B cell (primary cell): Measurements from ENCODE around the gene EARS2. TPM values are rescaled to one million over a fixed set of nuclear protein-coding genes. Genes with fewer than 3 reads are reported as not detected.

Experiments
- ATAC-seq: fragments of 200-7000 bp; cut with Tn5 transposase; one replicate; pipeline ENCODE4 v1.10.0; 2021; ENCODE audit warnings: low read depth, mild to moderate bottlenecking, moderate number of reproducible peaks, moderate library complexity
- CTCF ChIA-PET: fragments of 350-600 bp; sonication (Branson Sonifier 250); formaldehyde crosslinking; loops from one replicate; lab custom pipeline; 2021; ENCODE audit warnings: antibody characterized with exemption, inconsistent platforms; lab: Charles Lee
- POLR2A ChIA-PET: fragments of 350-600 bp; sonication (Branson Sonifier 250); formaldehyde crosslinking; loops from one replicate; lab custom pipeline; 2021; ENCODE audit warnings: antibody characterized with exemption; lab: Charles Lee
- DNase-seq: peaks from one replicate; pipeline ENCODE4 v3.0.0; 2013
- H2AFZ ChIP-seq: 2 replicates; pipeline ENCODE4 v1.6.1; 2012; ENCODE audit warnings: mild to moderate bottlenecking, low read depth, low read length; ENCODE audit not compliant: insufficient read depth, poor library complexity, severe bottlenecking
- H3K27ac ChIP-seq, 2 donors: 1 replicate in 1 of 2; 2 replicates in 1 of 2; pipeline ENCODE4 v1.5.1; 2012 to 2013; ENCODE audit warnings: low read length in 2 of 2, mild to moderate bottlenecking in 2 of 2, moderate library complexity in 1 of 2
- H3K27me3 ChIP-seq, 4 experiments: fragments of 200-600 bp in 1 of 4; sonication (generic) in 1 of 4; replicated peaks in 1 of 4; 1 replicate in 2 of 4; 2 replicates in 2 of 4; pipeline versions ENCODE4 v1.6.1 to v1.7.0; 2013 to 2016; ENCODE audit warnings: low read length in 3 of 4, mild to moderate bottlenecking in 2 of 4, mixed read lengths in 1 of 4, moderate library complexity in 1 of 4; ENCODE audit not compliant: insufficient read depth in 4 of 4, control insufficient read depth in 3 of 4; ENCODE audit errors: control extremely low read depth in 1 of 4
- H3K36me3 ChIP-seq, 2 experiments: replicated peaks in 1 of 2; 1 replicate in 1 of 2; 2 replicates in 1 of 2; pipeline versions ENCODE4 v1.6.1 to v1.7.1; 2013; ENCODE audit warnings: low read length in 1 of 2; ENCODE audit not compliant: insufficient read depth in 2 of 2, control insufficient read depth in 1 of 2; ENCODE audit errors: control extremely low read depth in 1 of 2, extremely low read depth in 1 of 2
- H3K4me1 ChIP-seq, 2 donors: fragments of 200-600 bp in 1 of 2; sonication (generic) in 1 of 2; 1 replicate in 1 of 2; 2 replicates in 1 of 2; pipeline versions ENCODE4 v1.5.1 to v1.6.1; 2013 to 2017; ENCODE audit warnings: low read length in 2 of 2; ENCODE audit not compliant: control insufficient read depth in 2 of 2, insufficient read depth in 2 of 2
- H3K4me2 ChIP-seq: replicated peaks from 2 replicates; pipeline ENCODE3; 2012; ENCODE audit warnings: mild to moderate bottlenecking, low read depth, low read length; ENCODE audit not compliant: poor library complexity, severe bottlenecking
- H3K4me3 ChIP-seq, 5 experiments: fragments of 200-600 bp in 1 of 5; sonication (generic) in 1 of 5; 1 replicate in 3 of 5; 2 replicates in 2 of 5; pipeline versions ENCODE4 v1.5.1 to v1.7.0; 2011 to 2016; ENCODE audit warnings: low read length in 4 of 5, mild to moderate bottlenecking in 4 of 5, low read depth in 2 of 5, control low read depth in 1 of 5, moderate library complexity in 1 of 5; ENCODE audit not compliant: insufficient read depth in 1 of 5; ENCODE audit errors: control extremely low read depth in 1 of 5, extremely low read depth in 1 of 5
- H3K79me2 ChIP-seq: fragments of 200-600 bp; sonication (generic); one replicate; pipeline ENCODE4 v1.6.0; 2016; ENCODE audit warnings: low read length; ENCODE audit not compliant: control insufficient read depth, insufficient read depth
- H3K9ac ChIP-seq: fragments of 200-600 bp; sonication (generic); 2 replicates; pipeline ENCODE4 v1.6.1; 2017; ENCODE audit warnings: mild to moderate bottlenecking, low read length, moderate library complexity
- H3K9me3 ChIP-seq, 3 donors: one replicate each; pipeline versions ENCODE4 v1.6.1 to v1.7.1; 2013; ENCODE audit warnings: low read length in 2 of 3; ENCODE audit not compliant: control insufficient read depth in 2 of 3, insufficient read depth in 1 of 3; ENCODE audit errors: control extremely low read depth in 1 of 3
- H4K20me1 ChIP-seq: 2 replicates; pipeline ENCODE4 v1.6.0; 2012; ENCODE audit warnings: mild to moderate bottlenecking, low read length; ENCODE audit not compliant: insufficient read depth, control insufficient read depth, poor library complexity, severe bottlenecking
- H3K27ac Mint-ChIP-seq: one replicate; pipeline ENCODE4 v1.8.0; 2021; ENCODE audit warnings: mixed read lengths
- H3K27me3 Mint-ChIP-seq: one replicate; pipeline ENCODE4 v1.8.0; 2021; ENCODE audit warnings: mixed read lengths
- H3K4me1 Mint-ChIP-seq: one replicate; pipeline ENCODE4 v1.8.0; 2021; ENCODE audit warnings: mixed read lengths
- H3K4me3 Mint-ChIP-seq: one replicate; pipeline ENCODE4 v1.8.0; 2021; ENCODE audit warnings: mixed read lengths
- H3K9me3 Mint-ChIP-seq: one replicate; pipeline ENCODE4 v1.8.0; 2022; ENCODE audit warnings: mixed read lengths; ENCODE audit not compliant: insufficient read depth
- CTCF ChIP-seq: fragments of 200-600 bp; IDR thresholded peaks from one replicate; pipeline ENCODE4 v1.8.0; 2022; ENCODE audit warnings: antibody characterized with exemption, mild to moderate bottlenecking
- EZH2 ChIP-seq: IDR thresholded peaks from 2 replicates; pipeline ENCODE4 v1.6.1; 2012; ENCODE audit warnings: borderline replicate concordance, low read depth, mild to moderate bottlenecking, moderate library complexity, low read length; ENCODE audit not compliant: insufficient read depth, poor library complexity, severe bottlenecking
- WGBS: methylation state at CpG from one replicate; pipeline ENCODE4 v1.1.5; 2013; ENCODE audit warnings: missing lambda C conversion rate; ENCODE audit not compliant: insufficient coverage; 5-methylcytosine and 5-hydroxymethylcytosine counted together
- intact Hi-C: fragments of 100-400 bp; cut with micrococcal nuclease; formaldehyde crosslinking; loops from one replicate; pipeline ENCODE4 v1.10.0; 2022
- polyA plus RNA-seq: library from polyadenylated mRNA; depleted of rRNA; stranded (reverse); fragments of >200 nt; gene quantifications from 2 replicates; pipeline ENCODE4 v1.2.3, GENCODE V29; 2012
- total RNA-seq, 2 donors: library from RNA; stranded (reverse); fragments of 120-200 nt in 1 of 2; gene quantifications; 1 replicate in 1 of 2; 2 replicates in 1 of 2; pipeline versions ENCODE4 v1.2.3 to v1.2.4, GENCODE V29; 2013 to 2022

The EARS2 gene
- total and polyA plus RNA-seq, 2 donors (not counting 1 experiment from before 2014, with no cell fraction given): 14.6 to 15.1 TPM

GRCh38 chr16:23595951-23596720 is 39.0 kb upstream of the EARS2 start, which contains the start of gene NDUFAB1:
Gene NDUFAB1 (minus strand): TSS chr16:23596316. CDS start chr16:23596290, 26 bp downstream.
- peak within 1 kb of the TSS; percentile 92 for H3K4me2 ChIP-seq
- no peaks in the 10 kb centered on the region for H3K27me3 Mint-ChIP-seq
- no peaks in the 10 kb centered on the region for H3K27me3 ChIP-seq
- H3K4me3 Mint-ChIP-seq: peak within 1 kb of the TSS; percentile 86
- peak; percentile 92 for DNase-seq
- WGBS: under 1% methylated on average over 64 of the region's 67 CpGs
- intact Hi-C loops: loop anchor here (1.0 to 5.0 kb wide), 6 partner anchors 39 to 1644 kb away; partner anchors contain the start of genes COG7, DCTN5, EARS2 and GGA2
- POLR2A ChIA-PET: interaction anchor here (1.0 kb wide), 1 partner anchor 90 kb away, joined by 3 read pairs; no protein-coding TSS in a partner anchor
- peaks cover 0 to 21% of the 10 kb centered on the region in 2 experiments for H3K36me3 ChIP-seq
- peak within 1 kb of the TSS; percentile 97 for H3K9ac ChIP-seq
- peak within 1 kb of the TSS; percentile 37 to 91 for H3K27ac ChIP-seq
- peaks cover 15 to 19% of the 10 kb centered on the region in 2 donors for H3K4me1 ChIP-seq
- H3K9me3 ChIP-seq: no peaks in the 10 kb centered on the region
- H3K79me2 ChIP-seq: peaks cover 60% of the 10 kb centered on the region
- H2AFZ ChIP-seq: peak within 1 kb of the TSS; percentile 97
- CTCF ChIA-PET: interaction anchor here (0.6 to 3.6 kb wide), 19 partner anchors 8 to 162 kb away, joined by 3 to 35 read pairs (median 5); partner anchors contain the start of genes COG7, EARS2, PALB2 and UBFD1
- peak within 1 kb of the TSS; percentile 72 to 92 (median 87) for H3K4me3 ChIP-seq
- H3K27ac Mint-ChIP-seq: peak within 1 kb of the TSS; percentile 76
- peaks cover 24% of the 10 kb centered on the region for H3K4me1 Mint-ChIP-seq
- no peaks in the 10 kb centered on the region for H3K9me3 Mint-ChIP-seq
- peak; percentile 99 for ATAC-seq
- no peak for TF ChIP-seq EZH2
- TF ChIP-seq CTCF: peak; percentile 98
- peaks cover 42% of the 10 kb centered on the region for H4K20me1 ChIP-seq
